Upper lobe of left lung (tissue), 6 donors: ENCODE data around the gene ZC3H7A. TPM values are rescaled to one million over a fixed set of nuclear protein-coding genes. Genes with fewer than 3 reads are reported as not detected.

Experiments used
- ATAC-seq, 2 donors: fragments of 200-7000 bp; cut with Tn5 transposase; one replicate each; pipeline ENCODE4 v1.9.1; 2022; ENCODE audit warnings: mild to moderate bottlenecking in 2 of 2, moderate library complexity in 2 of 2; ENCODE audit not compliant: low FRiP score in 2 of 2
- DNase-seq, 2 donors: peaks; one replicate each; pipeline ENCODE4 v3.0.0-alpha.2; 2019 to 2020
- H3K27ac ChIP-seq, 4 donors: fragments of 200-600 bp; sonication (generic); one replicate each; pipeline ENCODE4 v1.5.1; 2016 to 2019
- H3K27me3 ChIP-seq, 4 donors: fragments of 200-600 bp; sonication (generic); one replicate each; pipeline ENCODE4 v1.5.1; 2017 to 2019
- H3K36me3 ChIP-seq, 4 donors: fragments of 200-600 bp; sonication (generic); one replicate each; pipeline ENCODE4 v1.5.1; 2016 to 2019
- H3K4me1 ChIP-seq, 4 donors: fragments of 200-600 bp; sonication (generic); one replicate each; pipeline ENCODE4 v1.5.1; 2018 to 2019
- H3K4me3 ChIP-seq, 4 donors: fragments of 200-600 bp; sonication (generic); one replicate each; pipeline ENCODE4 v1.5.1; 2017 to 2019; ENCODE audit warnings: mild to moderate bottlenecking in 2 of 4, moderate library complexity in 1 of 4
- H3K9me3 ChIP-seq, 4 donors: fragments of 200-600 bp; sonication (generic); one replicate each; pipeline ENCODE4 v1.5.1; 2018 to 2019
- EP300 ChIP-seq, 4 donors: sonication (generic); formaldehyde crosslinking; IDR thresholded peaks; one replicate each; pipeline ENCODE4 v1.5.1; 2017; ENCODE audit warnings: antibody characterized with exemption in 4 of 4, control low read depth in 2 of 4
- POLR2A ChIP-seq, 4 donors: fragments of 450-650 bp; IDR thresholded peaks; one replicate each; pipeline ENCODE4 v1.5.1; 2016 to 2017; ENCODE audit warnings: antibody characterized with exemption in 4 of 4, mild to moderate bottlenecking in 2 of 4
- POLR2AphosphoS5 ChIP-seq, 2 donors: sonication (generic); formaldehyde crosslinking; IDR thresholded peaks; one replicate each; pipeline ENCODE4 v1.5.1; 2017; ENCODE audit warnings: antibody characterized with exemption in 2 of 2
- WGBS, 2 donors: methylation state at CpG; one replicate each; pipeline ENCODE4 v1.1.5; 2017 to 2018; 5-methylcytosine and 5-hydroxymethylcytosine counted together
- total RNA-seq, 6 donors: library from RNA; depleted of rRNA in 4 of 6; stranded (reverse); fragments of >200 nt in 4 of 6; gene quantifications; one replicate each; pipeline versions ENCODE4 v1.1.0 to v1.2.1, GENCODE V29; 2016 to 2021
- TF ChIP-seq, protein P1 (sequence below), 6 experiments: fragments of 450-650 bp in 4 of 6; fragments of 200-600 bp in 2 of 6; sonication (generic) in 2 of 6; IDR thresholded peaks; one replicate each; pipeline ENCODE4 v1.5.1; 2016 to 2019; ENCODE audit warnings: antibody characterized with exemption in 6 of 6
- donor health status: DM: no; HTN: no; CAD: no; lungs with moderate emphysema.
- donor health status: DM: no; HTN: yes; CAD: no; lungs with severe emphysema.

The ZC3H7A gene
- total RNA-seq, 6 donors from 2014 or later: 52.7 to 142 (median 64.7) TPM

DNA sequence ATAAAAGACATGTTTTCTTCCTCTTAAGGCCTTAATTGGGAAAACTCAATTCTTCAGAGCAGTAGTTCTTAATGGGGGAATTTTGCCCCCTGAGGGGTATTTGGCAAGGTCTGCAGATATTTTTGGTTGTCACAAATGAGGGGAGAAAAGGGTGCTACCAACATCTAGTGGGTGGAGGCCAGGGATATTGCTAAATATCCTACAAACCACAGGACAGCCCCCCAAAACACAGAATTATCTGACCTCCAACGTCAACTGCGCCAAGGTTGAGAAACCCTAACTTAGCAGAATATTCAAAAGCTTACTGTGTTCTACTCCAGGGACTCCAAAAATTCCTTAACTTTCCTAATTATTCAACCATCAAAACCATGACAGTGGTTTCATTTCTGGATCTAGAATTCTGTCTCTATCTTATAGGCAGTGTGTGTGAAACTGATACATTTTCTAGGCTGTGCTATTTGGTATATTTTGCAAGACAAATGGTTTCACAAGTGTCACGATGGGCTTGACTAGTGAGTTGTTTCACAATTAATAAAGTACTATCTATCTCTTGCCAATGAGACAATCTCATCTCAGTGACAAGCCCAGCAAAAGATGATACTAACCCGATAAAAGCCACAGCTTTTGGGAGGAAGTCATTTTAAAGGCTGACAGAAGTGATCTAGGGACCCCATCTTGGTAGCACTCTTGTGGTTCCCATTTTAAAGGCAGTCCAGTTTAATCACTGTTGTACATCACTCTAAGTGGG is 69.1 kb downstream of the ZC3H7A start:
- no peak overlapping the region for H3K4me3 ChIP-seq
- no peaks in the 10 kb centered on the region for H3K27me3 ChIP-seq
- H3K27ac ChIP-seq: peak overlapping the region; percentile 11 to 79 (median 34)
- DNase-seq (no peak), ATAC-seq (peak in 1 of 2 donors; percentile 23)
- peaks cover 4 to 86% (median 33%) of the 10 kb centered on the region in 4 donors for H3K36me3 ChIP-seq
- no peaks in the 10 kb centered on the region for H3K9me3 ChIP-seq
- WGBS, 2 donors: 52 to 67% methylated on average over 4 of the region's 4 CpGs
- peaks cover 10 to 64% (median 39%) of the 10 kb centered on the region in 4 donors for H3K4me1 ChIP-seq
- TF ChIP-seq, protein P1, sequence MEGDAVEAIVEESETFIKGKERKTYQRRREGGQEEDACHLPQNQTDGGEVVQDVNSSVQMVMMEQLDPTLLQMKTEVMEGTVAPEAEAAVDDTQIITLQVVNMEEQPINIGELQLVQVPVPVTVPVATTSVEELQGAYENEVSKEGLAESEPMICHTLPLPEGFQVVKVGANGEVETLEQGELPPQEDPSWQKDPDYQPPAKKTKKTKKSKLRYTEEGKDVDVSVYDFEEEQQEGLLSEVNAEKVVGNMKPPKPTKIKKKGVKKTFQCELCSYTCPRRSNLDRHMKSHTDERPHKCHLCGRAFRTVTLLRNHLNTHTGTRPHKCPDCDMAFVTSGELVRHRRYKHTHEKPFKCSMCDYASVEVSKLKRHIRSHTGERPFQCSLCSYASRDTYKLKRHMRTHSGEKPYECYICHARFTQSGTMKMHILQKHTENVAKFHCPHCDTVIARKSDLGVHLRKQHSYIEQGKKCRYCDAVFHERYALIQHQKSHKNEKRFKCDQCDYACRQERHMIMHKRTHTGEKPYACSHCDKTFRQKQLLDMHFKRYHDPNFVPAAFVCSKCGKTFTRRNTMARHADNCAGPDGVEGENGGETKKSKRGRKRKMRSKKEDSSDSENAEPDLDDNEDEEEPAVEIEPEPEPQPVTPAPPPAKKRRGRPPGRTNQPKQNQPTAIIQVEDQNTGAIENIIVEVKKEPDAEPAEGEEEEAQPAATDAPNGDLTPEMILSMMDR (IDR thresholded peaks at IDR 0.05): no peak
- no peak for TF ChIP-seq POLR2AphosphoS5 (IDR thresholded peaks at IDR 0.05)
- TF ChIP-seq EP300 (IDR thresholded peaks at IDR 0.05): no peak
- no peak for TF ChIP-seq POLR2A (IDR thresholded peaks at IDR 0.05)

DNA sequence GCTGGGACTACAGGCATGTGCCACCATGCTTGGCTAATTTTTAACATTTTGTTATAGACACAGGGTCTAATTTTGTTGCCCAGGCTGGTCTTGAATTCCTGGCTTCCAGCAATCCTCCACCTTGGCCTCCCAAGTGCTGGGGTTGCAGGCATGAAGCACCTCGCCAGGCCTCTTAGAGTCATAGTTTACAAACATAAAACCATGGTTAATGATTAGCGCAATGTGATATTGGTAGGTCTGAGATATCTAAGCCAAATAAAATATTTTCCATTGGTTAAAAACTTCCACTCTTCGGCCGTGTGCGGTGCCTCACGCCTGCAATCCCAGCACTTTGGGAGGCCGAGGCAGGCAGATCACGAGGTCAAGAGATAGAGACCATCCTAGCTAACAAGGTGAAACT is 71.0 kb downstream of the ZC3H7A start:
- WGBS, 2 donors: 58 to 71% methylated on average over 8 of the region's 8 CpGs
- TF ChIP-seq POLR2AphosphoS5 (IDR thresholded peaks at IDR 0.05): no peak
- TF ChIP-seq POLR2A (IDR thresholded peaks at IDR 0.05): no peak
- TF ChIP-seq, protein P1 (IDR thresholded peaks at IDR 0.05): no peak
- no peak for TF ChIP-seq EP300 (IDR thresholded peaks at IDR 0.05)
- no peaks in the 10 kb centered on the region for H3K9me3 ChIP-seq
- peak; percentile 39 to 85 for ATAC-seq
- peaks cover under 1 to 86% (median 28%) of the 10 kb centered on the region in 4 donors for H3K36me3 ChIP-seq
- peak in 1 of 2 donors; percentile 73 for DNase-seq
- no peak overlapping the region for H3K4me3 ChIP-seq
- H3K27ac ChIP-seq: peak overlapping the region; percentile 67 to 84 (median 74)
- peaks cover 18 to 71% (median 53%) of the 10 kb centered on the region in 4 donors for H3K4me1 ChIP-seq
- no peaks in the 10 kb centered on the region for H3K27me3 ChIP-seq

DNA sequence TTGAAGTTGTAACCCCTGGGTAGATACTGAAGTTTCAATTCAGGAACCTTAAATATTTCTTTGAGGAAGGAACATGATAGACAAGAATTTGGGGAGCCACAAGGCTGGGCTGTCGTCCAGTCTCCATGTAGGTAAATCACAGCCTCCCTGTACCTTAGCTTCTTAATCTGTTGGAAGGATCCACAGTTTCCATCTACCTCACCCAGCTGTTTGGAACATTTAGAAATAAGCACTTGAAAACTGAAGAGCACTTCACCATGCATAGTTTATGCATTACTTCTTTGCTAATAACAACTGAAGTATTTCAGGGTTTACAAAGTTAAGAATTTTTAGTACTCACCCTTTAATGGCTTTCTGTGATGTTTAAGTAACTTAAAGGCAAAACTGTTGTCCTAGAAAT is 71.6 kb downstream of the ZC3H7A start:
- H3K4me1 ChIP-seq: peaks cover 18 to 67% (median 52%) of the 10 kb centered on the region in 4 donors
- TF ChIP-seq EP300 (IDR thresholded peaks at IDR 0.05): peak in 3 of 4 donors; percentile 26 to 71 (median 40)
- TF ChIP-seq, protein P1 (IDR thresholded peaks at IDR 0.05): no peak
- peak in 1 of 4 donors; percentile 18 for TF ChIP-seq POLR2A (IDR thresholded peaks at IDR 0.05)
- TF ChIP-seq POLR2AphosphoS5 (IDR thresholded peaks at IDR 0.05): no peak
- ATAC-seq: peak; percentile 43 to 75
- no peaks in the 10 kb centered on the region for H3K9me3 ChIP-seq
- WGBS, 2 donors: 45 to 62% methylated on average over 1 of the region's 1 CpG
- H3K27me3 ChIP-seq: no peaks in the 10 kb centered on the region
- H3K4me3 ChIP-seq: no peak overlapping the region
- H3K36me3 ChIP-seq: peaks cover 6 to 86% (median 32%) of the 10 kb centered on the region in 4 donors
- DNase-seq: peak in 1 of 2 donors; percentile 45
- peak overlapping the region; percentile 67 to 84 (median 74) for H3K27ac ChIP-seq

DNA sequence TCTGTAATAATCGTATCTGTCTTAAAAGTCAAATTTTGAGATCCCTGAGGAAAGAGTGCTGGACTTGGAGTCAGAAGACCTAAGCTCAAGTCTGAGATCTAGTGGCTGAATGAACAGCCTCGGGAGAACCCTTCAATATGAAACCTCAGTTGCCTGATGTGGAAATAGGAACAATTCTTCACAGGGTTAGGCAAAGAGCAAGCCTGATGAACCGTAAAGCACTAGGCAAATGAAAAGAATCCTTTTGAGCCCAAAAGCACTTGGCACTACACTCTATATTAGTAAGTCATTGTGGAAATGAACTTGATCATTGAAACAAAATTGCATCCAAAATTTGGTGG is 74.6 kb downstream of the ZC3H7A start:
- no peak for DNase-seq
- Histone ChIP-seq H3K4me3 (no peak overlapping the region), H3K9me3 (no peaks in the 10 kb centered on the region), H3K27ac (peak overlapping the region; percentile 55 to 73 (median 68)), H3K27me3 (no peaks in the 10 kb centered on the region), H3K4me1 (peaks cover 12 to 49% (median 29%) of the 10 kb centered on the region in 4 donors), H3K36me3 (peaks cover 12 to 71% (median 31%) of the 10 kb centered on the region in 4 donors)
- 47 to 55% methylated on average over 3 of the region's 3 CpGs for WGBS, 2 donors
- no peak for ATAC-seq
- no peak for TF ChIP-seq EP300 (IDR thresholded peaks at IDR 0.05)

DNA sequence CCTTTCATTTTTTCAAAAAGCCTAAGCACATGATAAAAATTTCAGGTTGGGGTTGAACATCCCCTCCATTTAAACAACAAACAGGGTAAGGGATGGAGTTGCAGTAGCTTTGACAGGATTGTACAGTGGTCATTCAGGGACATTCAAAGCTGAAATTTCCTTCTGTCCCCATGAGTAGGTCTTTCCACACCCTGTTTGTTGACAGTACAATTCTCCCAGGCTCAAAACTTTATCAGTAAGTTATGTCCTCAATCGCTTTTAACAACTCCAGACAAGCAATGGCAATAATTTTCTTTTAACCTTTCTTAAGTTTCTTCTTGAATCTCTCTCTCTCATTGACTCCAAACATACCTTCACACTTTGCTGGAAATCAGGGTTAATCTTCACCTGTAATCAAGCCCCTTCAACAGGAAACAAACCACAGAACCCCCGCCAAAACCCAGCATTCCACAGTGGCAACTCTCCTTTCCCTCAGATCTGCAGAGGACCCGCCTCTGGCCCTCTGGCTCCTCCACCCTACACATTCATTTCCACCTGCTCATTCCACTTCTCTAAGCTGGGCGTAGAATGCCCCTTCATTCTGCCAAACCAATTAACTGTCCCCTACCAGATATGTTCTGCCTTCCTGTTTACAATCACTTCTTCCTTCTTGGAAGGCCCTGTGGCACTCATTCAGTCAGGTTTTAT is 75.1 kb downstream of the ZC3H7A start:
- TF ChIP-seq EP300 (IDR thresholded peaks at IDR 0.05): peak in 1 of 4 donors; percentile 19
- TF ChIP-seq POLR2AphosphoS5 (IDR thresholded peaks at IDR 0.05): no peak
- peak in 1 of 2 donors; percentile 39 for DNase-seq
- WGBS, 2 donors: 49 to 66% methylated on average over 4 of the region's 4 CpGs
- no peaks in the 10 kb centered on the region for H3K27me3 ChIP-seq
- H3K36me3 ChIP-seq: peaks cover 12 to 71% (median 31%) of the 10 kb centered on the region in 4 donors
- H3K4me3 ChIP-seq: no peak overlapping the region
- H3K27ac ChIP-seq: peak overlapping the region; percentile 55 to 73 (median 68)
- peak in 1 of 2 donors; percentile 61 for ATAC-seq
- H3K9me3 ChIP-seq: no peaks in the 10 kb centered on the region
- peaks cover 12 to 49% (median 27%) of the 10 kb centered on the region in 4 donors for H3K4me1 ChIP-seq
